ENCODE data around the gene FRAS1.

- TF ChIP-seq GATA2 (IDR thresholded peaks at IDR 0.05; ENCODE audit: low read depth, low read length) (no peak), GATA3 (IDR thresholded peaks at IDR 0.05; ENCODE audit: low read depth, low read length) (no peak)
Observed at GRCh38 chr4:78534286-78534955, 477.3 kb downstream of the FRAS1 start.
